ENCODE data around the gene AMPD3.

The AMPD3 gene

DNA sequence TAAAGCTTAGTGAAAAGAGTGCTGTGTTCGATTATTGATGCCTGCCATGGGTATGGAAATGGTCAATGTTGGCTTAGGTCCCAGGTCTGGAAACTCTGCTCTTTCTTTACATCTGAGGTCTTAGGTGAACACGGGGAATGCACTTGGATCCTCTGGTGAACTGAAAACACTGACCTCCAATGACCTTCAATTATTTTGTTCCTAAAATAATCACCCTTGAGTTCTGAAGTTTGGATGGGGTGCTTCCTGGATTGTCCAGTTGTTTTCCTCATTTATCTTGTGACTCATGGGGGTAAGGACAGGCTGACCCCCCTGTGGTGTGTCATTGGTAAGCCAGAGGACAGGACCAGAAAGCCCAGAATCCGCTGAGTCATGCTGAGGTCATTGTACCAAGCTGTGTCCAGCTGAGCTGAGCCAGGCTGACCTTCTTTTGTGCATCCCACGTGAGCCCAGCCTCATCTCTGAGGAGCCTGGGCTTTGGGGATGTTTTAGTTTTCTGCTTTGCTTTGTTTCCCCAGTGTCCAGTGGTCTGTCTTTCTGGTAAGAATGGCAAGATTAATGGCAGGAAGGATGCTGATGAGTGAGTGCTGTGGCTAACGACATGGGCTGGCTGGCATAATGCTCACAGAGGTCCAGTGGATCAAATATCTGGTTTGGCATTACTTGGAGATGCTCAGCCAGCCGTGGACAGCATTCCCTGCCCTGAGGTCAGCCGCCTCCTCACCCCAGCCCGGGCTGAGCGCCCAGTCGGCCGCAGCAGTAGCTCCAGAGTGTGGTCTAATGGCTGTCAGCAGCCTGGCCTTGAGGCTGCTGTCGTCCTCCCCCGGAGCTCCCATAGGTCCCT, 35.6 kb downstream of the AMPD3 start:
- no peak for DNase-seq

DNA sequence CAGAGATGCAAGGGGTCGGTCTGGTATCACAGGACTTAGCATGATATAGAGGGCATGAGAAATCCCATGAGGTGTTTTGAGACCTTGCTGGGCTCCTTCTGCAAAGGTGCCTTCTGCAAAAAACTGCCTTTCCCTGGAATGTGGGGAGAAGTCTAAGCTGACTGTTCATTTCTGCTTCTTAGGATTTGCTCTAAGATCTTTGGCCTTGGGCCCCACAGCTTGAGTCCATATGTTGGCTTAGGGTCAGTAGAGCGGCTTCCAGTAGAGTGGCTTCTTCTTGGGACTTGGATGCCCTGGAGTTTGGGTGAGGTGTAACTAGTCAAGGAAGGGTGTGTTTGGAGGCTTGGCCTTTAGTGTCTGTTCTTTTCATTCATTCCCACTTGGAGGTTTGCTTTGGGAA, 37.0 kb downstream of the AMPD3 start:
- no peak for DNase-seq

DNA sequence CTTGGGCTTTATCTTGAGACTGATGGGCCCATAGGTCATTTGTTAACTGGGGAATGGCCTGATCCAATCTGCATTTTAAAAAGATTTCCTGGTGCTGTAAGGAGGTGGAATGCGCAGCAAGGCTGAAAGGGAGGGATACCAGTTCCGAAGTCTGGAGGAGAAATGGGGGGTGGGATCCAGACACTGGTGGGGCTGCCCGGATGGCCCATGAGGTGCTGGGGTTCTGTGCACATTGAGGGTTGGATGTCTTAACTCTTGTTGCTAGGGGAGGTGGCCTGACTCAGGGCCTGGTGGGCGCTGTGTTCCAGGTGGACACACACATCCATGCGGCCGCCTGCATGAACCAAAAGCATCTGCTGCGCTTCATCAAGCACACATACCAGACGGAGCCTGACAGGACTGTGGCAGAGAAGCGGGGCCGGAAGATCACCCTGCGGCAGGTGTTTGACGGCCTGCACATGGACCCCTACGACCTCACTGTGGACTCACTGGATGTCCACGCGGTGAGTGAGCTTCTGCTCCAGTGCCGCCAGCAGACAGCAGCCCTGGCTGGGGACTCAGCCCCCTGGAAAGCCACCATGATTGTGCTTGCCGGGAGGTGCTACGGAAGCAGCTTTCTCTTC, 38.1 kb downstream of the AMPD3 start:
- DNase-seq = no peak

DNA sequence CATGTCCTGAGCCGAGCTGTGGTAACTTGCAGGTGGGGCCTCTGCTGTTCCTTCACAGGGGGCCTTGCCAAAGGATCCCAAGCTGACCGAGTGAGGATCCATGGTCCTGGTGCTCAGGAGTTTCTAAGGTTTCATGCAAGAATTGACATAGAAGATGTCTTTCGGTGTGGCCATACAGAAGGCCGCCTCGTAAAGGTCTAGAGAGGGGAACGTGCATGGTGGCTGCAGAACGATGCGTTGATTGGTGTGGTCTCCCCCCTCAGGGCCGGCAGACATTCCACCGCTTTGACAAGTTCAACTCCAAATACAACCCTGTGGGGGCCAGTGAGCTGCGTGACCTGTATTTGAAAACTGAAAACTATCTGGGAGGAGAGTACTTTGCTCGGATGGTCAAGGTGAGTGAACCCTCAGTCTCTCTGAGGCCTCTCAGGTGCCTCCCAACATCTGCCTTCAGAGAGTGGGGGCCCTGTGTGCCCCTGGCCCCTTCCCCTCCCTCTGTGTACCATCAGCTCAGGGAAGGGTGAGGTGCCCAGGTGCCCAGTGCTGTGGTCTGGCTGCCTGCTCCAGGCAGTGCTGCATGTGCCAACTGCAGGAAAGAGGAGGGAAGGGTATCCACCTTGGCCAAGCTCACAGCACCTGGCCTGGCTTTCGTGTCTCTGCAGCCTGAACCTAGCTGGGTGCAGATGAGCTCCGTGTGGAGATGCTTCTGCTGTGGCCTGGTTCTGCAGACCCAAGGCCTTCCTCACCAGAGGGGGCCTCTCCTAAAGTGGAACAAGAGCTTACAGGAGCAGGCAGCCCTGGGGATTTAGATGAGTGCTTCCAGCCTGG, 39.8 kb downstream of the AMPD3 start:
- no peak for DNase-seq

DNA sequence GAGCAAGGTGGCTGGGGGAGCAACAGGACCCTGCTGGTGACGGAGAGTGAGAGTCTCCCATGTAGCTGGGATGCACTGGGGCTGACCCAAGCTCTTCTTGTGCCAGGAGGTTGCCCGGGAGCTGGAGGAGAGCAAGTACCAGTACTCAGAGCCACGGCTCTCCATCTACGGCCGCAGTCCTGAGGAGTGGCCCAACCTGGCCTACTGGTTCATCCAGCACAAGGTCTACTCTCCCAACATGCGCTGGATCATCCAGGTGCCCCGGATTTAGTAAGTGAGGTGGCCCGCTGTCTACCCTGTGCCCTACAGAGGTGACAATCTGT, 40.4 kb downstream of the AMPD3 start:
- no peak for DNase-seq

DNA sequence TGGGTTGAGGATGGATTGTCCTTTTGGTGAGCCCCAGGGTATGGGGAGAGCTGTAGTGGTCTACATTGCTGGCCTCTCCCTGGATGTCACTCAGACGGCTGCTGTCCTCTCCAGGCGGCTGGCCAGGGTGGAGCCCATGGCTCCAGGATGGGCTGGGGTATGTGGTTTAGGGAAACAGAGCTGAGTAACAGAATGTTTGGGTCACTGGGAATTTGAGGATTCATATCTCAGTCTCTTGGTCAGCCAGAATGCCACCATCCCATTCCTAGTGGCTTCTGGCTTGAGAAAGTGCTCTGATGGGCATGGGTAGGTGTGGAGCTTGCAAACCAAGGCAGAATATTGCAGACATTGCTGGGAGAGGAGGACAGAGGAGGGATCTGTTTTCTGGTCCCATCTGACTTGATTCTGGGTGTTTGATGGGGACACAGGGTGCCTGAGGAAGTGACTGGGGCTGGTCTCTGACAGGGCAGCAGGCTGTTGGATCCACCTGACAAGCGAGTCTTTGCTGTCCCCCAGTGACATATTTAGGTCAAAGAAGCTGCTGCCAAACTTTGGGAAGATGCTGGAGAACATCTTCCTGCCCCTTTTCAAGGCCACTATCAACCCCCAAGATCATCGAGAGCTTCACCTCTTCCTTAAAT, 41.4 kb downstream of the AMPD3 start:
- DNase-seq = no peak

DNA sequence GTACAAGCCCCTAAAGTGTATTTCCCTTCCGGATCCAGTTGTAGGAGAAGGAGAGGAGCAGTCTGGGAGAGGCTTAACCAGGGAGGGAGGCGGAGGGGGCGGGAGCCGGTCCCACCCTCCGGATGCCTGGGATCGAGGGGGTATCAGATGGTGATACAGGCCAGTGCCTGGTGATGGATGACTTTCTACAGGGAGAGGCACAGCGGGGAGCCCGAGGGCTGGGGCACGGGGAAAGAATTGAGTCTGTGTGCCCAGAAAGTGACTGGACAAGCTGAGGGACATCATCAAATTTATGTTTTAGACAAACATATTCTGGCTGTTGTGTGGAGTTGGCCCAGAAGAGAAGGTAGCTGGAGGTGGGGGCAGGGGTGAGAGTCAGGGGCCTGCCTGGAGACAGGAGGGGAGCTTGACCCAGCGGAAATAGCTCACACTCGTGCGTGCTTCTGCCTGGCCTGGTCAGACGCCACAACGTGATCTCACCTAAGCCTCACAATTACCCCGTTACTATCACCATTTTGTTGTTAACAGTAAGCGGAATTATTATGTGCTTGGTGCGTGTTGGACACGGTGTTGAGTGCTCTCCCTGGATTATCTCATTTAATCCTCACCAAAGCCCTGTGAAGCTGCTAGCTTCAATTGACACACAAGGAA, 42.4 kb downstream of the AMPD3 start:
- DNase-seq = no peak

DNA sequence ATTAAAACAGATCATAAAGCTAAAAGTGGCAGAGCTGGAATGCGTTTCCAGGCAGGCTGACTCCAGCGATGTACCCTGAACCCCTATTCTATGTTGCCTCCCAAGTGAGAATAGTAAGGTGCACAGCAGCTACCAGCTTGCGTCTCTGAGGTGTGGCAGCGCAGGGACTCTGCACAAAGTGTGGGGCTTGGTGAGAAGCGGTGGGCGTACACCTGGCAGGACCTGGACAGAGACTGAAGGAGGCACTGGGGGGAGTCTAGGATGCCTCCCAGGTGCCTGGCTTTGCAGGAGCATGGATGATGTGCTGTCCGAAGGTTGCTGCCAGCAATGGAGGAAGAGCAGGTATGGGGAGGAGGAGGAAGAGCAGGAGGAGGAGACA, 42.9 kb downstream of the AMPD3 start:
- no peak for DNase-seq

DNA sequence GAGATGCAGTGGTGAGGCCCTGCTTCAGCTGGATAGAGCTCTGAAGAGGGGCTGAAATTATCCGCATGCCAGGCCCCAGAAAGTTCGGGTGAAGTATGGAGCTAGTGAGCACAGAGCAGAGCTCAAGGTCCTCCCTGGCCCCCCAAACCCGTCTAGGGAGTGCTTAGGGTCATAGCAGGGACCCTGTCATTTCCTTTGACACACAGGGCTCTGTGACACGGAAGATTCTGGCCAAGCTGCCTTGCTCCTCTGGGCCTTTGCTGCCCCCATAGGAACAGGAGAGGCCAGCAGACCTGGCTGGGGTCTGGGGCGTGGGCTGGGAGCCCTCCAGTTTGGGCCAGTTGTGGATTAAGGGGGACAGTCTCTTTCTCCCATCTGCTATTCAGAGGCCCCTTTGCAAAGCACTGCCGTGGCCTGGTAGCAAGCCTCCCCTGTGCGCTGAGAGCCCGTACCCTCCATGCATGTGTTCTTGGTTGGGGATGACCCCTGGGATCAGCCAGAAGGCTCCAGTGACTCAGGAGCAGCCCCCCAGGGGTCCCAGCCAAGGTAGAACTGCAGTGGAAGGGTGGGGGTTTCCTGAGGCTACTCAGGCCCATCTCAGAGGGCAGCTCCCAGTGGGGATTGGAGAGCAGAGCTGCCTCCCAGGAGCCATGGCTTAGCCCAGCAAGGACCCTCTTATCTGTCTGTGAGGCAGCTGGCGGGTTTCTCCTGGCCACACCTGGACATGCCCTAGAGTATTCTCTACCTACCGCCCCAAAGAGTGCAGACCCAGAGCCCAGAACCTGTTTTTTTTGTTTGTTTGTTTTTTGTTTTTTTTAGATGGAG, 43.6 kb downstream of the AMPD3 start:
- DNase-seq = no peak

DNA sequence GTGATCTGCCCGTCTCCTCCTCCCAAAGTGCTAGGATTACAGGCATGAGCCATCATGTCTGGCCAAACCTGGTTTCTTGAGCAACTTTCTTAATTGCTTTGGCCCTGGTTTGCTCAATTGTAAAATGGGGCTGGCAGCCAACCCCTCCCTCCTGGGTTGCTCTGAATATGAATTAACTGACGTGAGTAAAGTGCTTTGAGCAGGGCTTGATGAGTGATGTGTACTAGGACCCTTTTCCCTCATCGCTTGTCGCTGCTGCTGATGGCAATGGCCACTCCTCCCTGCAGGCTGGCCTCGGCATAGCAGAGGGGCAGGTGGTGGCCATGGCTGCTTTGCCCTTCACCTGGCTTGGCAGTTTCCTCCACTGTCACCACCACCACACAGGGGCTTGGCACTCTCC, 44.4 kb downstream of the AMPD3 start:
- no peak for DNase-seq

DNA sequence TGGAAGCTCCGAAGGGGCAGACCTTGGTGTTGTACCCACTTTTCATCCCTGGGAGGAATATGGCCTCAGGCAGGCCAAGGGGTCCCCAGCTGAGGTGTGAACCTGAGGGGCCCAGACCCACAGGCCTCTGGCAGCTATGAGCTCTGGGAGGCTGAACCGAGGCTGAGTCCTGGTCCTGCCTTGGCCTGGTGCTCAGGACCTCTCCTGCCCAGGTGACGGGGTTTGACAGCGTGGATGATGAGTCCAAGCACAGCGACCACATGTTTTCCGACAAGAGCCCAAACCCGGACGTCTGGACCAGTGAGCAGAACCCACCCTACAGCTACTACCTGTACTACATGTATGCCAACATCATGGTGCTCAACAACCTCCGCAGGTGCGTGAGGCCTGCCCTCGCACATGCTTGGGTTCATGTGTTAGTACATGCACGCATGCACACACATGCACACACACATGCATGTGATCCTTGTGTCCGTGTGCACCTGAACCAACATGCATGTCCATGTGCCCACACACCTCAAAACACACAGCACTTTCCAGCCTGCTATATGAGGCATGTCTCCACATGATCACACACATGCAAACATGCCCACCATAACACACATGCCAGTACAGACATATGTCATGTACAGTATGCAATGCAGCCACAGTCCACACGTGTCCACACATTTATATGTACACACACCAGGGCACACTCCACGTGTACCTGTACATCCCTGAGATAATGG, 45.0 kb downstream of the AMPD3 start:
- no peak for DNase-seq

DNA sequence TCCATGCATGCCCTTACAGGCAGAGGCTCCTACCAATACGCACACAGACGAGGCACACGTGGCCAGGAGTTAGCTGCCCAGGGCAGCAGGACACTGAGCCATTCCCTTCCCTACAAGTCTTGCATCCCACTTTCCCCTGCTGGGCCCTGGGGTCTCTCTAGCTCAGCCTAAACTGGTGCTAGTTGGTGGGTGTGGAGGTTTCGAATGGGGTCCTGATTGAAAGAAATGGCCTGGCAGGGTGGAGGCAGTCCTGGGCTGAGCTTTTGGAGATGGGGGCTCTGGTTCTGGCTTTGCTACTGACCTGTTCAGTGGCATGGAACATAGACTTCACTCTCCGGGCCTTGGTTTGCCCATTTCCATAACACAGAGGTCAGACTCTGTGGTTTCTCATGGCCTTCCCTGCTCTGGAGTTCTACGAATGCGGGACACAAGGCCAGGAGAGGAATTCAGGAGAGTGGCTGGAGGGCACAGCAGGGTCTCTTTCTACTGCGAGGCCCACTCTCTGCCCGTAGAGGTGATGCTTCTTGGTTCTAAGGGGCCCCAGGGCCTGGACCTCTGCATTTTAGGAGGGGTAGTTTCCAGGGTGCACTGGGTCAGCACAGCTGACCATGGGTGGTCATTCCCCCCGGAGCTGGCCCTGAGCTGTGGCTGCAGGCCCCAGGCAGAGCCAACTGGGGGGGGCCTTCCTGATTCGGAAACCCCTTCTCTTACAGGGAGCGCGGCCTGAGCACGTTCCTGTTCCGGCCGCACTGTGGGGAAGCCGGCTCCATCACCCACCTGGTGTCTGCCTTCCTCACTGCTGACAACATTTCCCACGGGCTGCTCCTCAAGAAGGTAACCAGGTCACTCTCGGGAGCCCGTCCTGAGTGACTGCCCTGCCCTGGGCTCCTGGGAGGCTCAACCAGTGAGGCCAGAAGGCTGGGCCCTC, 46.0 kb downstream of the AMPD3 start:
- no peak for DNase-seq

DNA sequence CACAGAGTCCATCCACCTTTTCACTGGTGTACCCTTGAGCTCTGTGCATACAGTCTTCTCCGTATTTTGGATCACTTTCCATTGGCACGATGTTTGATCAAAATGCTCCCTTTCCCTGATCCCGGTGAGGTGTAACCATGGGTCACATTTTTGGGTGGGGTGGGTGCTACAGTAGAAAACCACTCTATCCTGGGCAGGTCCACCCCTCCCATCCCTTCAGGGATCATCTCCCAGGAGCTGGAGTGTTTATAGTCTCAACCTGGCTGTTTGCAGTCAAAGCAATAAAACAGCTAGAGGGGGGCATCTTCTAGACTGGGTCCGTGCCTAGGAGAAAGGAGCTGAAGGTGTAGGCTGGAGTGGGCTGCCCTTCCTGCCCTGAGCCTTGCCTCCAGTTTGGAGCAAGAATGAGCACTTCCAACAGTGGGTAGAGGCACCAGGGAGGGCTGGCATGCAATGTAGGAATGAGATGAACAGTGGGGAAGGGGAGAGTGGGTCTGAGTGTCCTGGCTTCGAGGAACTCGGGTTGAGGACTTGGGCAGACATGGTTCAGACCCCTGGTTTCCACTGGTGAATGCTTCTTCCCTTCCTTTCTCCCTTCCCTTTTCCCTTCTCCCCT, 47.1 kb downstream of the AMPD3 start:
- DNase-seq = no peak

DNA sequence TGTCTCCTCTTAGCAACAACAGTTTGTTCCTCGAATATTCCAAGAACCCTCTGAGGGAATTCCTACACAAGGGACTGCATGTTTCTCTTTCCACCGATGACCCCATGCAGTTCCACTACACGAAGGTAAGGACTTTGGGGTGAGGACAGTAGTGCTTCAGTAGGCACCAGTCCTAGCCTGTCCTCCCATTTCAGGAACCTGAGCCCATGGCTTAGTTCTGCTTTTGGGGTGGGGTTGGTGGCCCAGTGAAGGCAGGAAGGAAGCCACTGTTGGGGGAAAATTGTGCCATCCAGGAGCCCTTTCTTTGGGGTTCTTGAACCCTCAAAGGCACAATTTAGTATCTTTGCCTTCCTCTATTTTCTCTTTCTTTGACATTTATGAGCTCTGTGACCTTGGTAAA, 47.7 kb downstream of the AMPD3 start:
- DNase-seq = no peak

DNA sequence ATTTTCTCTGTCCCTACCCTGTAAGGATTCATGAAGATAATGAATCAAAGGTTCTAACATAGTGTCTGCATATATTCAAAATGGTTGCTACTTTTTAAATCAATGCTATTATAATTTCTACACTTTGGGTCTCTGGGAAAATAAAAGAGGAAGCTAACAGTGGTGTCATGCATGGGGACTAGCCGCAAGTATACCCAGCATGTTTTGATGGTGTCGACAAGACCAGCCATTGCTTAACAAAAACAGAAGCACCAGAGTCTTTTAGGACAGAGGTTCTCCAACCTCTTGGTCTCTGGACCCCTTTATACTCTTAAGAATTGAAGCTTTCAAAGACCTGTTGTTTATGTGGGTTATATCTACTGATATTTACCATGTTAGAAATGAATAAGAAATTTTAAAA, 48.2 kb downstream of the AMPD3 start:
- DNase-seq = no peak

DNA sequence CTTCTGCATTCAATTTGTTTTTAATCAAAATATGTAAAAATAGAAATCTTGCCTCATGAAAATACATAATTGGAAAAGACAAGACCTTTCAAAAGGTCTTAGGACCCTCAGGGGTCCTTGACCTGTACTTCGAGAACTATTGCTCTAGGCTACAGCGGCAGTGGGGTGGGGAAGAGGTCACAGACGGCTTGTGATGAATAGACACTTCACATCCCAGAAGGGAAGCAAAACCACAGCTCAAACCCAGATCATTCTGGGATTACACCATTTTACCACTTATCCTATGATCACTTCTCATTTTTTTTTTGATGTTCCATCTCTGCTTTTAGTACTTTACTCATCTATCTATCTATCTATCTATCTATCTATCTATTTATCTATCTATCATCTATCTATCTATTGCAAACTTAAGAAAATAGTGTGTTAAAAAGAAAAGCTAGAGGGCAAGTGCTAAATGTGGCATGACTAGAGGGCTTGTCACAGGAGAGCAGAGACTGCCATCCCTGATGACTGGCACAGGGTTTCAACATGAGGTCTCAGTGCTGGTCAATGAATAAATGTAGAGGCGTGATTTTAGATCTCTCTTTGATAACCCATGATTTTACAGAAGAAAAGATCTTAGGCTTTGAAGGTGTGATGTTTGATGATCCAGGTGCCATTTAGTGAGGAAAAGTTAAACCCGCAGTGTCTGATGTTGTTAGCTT, 48.9 kb downstream of the AMPD3 start:
- no peak for DNase-seq

DNA sequence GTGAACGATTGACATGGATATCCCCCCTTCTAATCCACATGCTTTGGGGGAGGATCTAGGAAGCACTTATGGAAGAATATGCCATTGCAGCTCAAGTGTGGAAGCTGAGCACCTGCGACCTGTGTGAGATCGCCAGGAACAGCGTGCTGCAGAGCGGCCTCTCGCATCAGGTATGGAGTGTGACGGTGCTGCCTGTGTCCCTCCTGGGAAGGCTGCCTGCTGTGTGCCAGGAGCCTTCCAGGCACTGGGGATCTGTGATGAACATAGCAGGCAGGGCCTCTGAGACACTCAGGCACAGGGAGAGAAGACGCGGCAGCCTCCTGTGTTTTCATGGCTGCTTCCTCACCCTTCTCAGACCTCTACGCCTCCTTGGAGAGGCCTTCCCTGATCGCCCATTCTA, 49.4 kb downstream of the AMPD3 start:
- no peak for DNase-seq

DNA sequence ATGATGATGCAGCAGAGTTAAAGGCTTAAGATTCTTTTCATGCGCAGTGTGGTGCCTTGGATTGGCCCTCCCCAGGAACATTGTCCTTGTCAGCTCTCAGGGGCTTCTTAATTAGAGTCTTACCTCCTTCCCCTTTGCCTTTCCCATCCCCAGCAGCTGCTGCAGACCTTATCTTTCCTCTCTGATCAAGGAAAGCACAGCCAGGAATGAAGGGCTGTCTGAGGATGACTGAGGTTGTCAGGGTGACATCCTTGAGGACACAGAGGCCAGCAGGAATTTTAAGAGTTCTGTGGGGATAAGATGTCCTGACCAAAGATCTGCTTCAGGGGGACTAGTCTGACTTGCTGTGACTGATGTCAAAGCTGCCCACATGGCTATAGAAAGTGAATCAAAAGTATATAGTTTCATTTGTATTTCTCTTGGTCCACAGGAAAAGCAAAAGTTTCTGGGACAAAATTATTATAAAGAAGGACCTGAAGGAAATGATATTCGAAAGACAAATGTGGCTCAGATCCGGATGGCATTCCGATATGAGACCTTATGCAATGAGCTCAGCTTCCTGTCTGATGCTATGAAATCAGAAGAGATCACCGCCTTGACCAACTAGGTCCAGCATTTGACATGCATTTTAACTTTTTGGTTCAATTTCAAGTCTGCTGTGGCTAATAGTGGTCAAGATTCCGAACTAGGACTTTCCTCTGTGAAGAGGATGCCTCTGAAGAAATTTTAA, 50.4 kb downstream of the AMPD3 start:
- DNase-seq = no peak

All from stimulated activated CD4-positive, alpha-beta T cell treated with anti-CD3 and anti-CD28 coated beads, Interleukin-2, amount 100 ng/mL, for 24 hours (primary cell).